Measurements from ENCODE around the gene CETP.

The CETP gene

GRCh38 chr16:57007530-57007929 lies 45.8 kb downstream of the CETP start:
- in situ Hi-C loops (cut with MboI; ENCODE audit: low pct_unique_long_range_greater_than_20kb, low sequenced_read_pairs): no loop called here
- no peak for DNase-seq

- in situ Hi-C loops (cut with MboI; ENCODE audit: low pct_unique_long_range_greater_than_20kb, low sequenced_read_pairs): no loop called here
- no peak for DNase-seq
Measured at GRCh38 chr16:57008440-57008839, 46.7 kb downstream of the CETP start.

GRCh38 chr16:57009643-57010170 lies 48.0 kb downstream of the CETP start:
- no peak for DNase-seq
- in situ Hi-C loops (cut with MboI; ENCODE audit: low pct_unique_long_range_greater_than_20kb, low sequenced_read_pairs): no loop called here

GRCh38 chr16:57012353-57012752 lies 50.6 kb downstream of the CETP start:
- DNase-seq: no peak
- in situ Hi-C loops (cut with MboI; ENCODE audit: low pct_unique_long_range_greater_than_20kb, low sequenced_read_pairs): no loop called here

GRCh38 chr16:57013229-57013628 lies 51.5 kb downstream of the CETP start:
- DNase-seq: no peak
- in situ Hi-C loops (cut with MboI; ENCODE audit: low pct_unique_long_range_greater_than_20kb, low sequenced_read_pairs): no loop called here

- in situ Hi-C loops (cut with MboI; ENCODE audit: low pct_unique_long_range_greater_than_20kb, low sequenced_read_pairs): no loop called here
- no peak for DNase-seq
Measured at GRCh38 chr16:57013902-57014301, 52.2 kb downstream of the CETP start.

GRCh38 chr16:57016301-57016700 lies 54.6 kb downstream of the CETP start:
- in situ Hi-C loops (cut with MboI; ENCODE audit: low pct_unique_long_range_greater_than_20kb, low sequenced_read_pairs): no loop called here
- DNase-seq: no peak

- in situ Hi-C loops (cut with MboI; ENCODE audit: low pct_unique_long_range_greater_than_20kb, low sequenced_read_pairs): no loop called here
- no peak for DNase-seq
Measured at GRCh38 chr16:57016831-57017230, 55.1 kb downstream of the CETP start.

- in situ Hi-C loops (cut with MboI; ENCODE audit: low pct_unique_long_range_greater_than_20kb, low sequenced_read_pairs): no loop called here
Measured at GRCh38 chr16:57017251-57017650, 55.5 kb downstream of the CETP start.

GRCh38 chr16:57019746-57020145 lies 58.0 kb downstream of the CETP start:
- in situ Hi-C loops (cut with MboI; ENCODE audit: low pct_unique_long_range_greater_than_20kb, low sequenced_read_pairs): no loop called here
- DNase-seq: no peak

More at GRCh38 chr16:57017251-57017650, 55.5 kb downstream of the CETP start:
- DNase-seq: no peak

GRCh38 chr16:57020651-57021050 lies 58.9 kb downstream of the CETP start:
- no peak for DNase-seq
- in situ Hi-C loops (cut with MboI; ENCODE audit: low pct_unique_long_range_greater_than_20kb, low sequenced_read_pairs): no loop called here

GRCh38 chr16:57021757-57022156 lies 60.0 kb downstream of the CETP start:
- no peak for DNase-seq
- in situ Hi-C loops (cut with MboI; ENCODE audit: low pct_unique_long_range_greater_than_20kb, low sequenced_read_pairs): no loop called here

- in situ Hi-C loops (cut with MboI; ENCODE audit: low pct_unique_long_range_greater_than_20kb, low sequenced_read_pairs): no loop called here
- DNase-seq: no peak
Measured at GRCh38 chr16:57022445-57022844, 60.7 kb downstream of the CETP start.

GRCh38 chr16:57023541-57024249 lies 61.9 kb downstream of the CETP start:
- no peak for DNase-seq
- in situ Hi-C loops (cut with MboI; ENCODE audit: low pct_unique_long_range_greater_than_20kb, low sequenced_read_pairs): no loop called here

GRCh38 chr16:57024894-57025680 lies 63.3 kb downstream of the CETP start:
- in situ Hi-C loops (cut with MboI; ENCODE audit: low pct_unique_long_range_greater_than_20kb, low sequenced_read_pairs): no loop called here
- no peak for DNase-seq

- DNase-seq: no peak
- in situ Hi-C loops (cut with MboI; ENCODE audit: low pct_unique_long_range_greater_than_20kb, low sequenced_read_pairs): no loop called here
Measured at GRCh38 chr16:57025941-57026777, 64.4 kb downstream of the CETP start.

- in situ Hi-C loops (cut with MboI; ENCODE audit: low pct_unique_long_range_greater_than_20kb, low sequenced_read_pairs): no loop called here
- DNase-seq: no peak
Measured at GRCh38 chr16:57026778-57027062, 65.0 kb downstream of the CETP start.

- no peak for DNase-seq
- in situ Hi-C loops (cut with MboI; ENCODE audit: low pct_unique_long_range_greater_than_20kb, low sequenced_read_pairs): no loop called here
Measured at GRCh38 chr16:57027067-57027466, 65.3 kb downstream of the CETP start.

- no peak for DNase-seq
- in situ Hi-C loops (cut with MboI; ENCODE audit: low pct_unique_long_range_greater_than_20kb, low sequenced_read_pairs): no loop called here
Measured at GRCh38 chr16:57028086-57028485, 66.3 kb downstream of the CETP start.
